Cardiac fibroblast (primary cell): ENCODE measurements around the gene GTF2H1.
"Not testable (repeated sequence)": the region's sequence is repeated elsewhere in the genome, so short reads cannot be mapped to it uniquely, and the experiment has no call there.

ENCODE experiments used
- DNase-seq, 2 donors: peaks; one replicate each; pipeline versions ENCODE4 v3.0.0 to v3.0.0-alpha.2; 2010; ENCODE audit warnings: low read depth in 2 of 2
- H3K4me3 ChIP-seq, 2 donors: replicated peaks in 1 of 2; 1 replicate in 1 of 2; 2 replicates in 1 of 2; pipeline ENCODE4 v1.5.1; 2011; ENCODE audit warnings: low read depth in 2 of 2, low read length in 2 of 2, mild to moderate bottlenecking in 2 of 2, moderate library complexity in 1 of 2
- CTCF ChIP-seq: IDR thresholded peaks from one replicate; pipeline ENCODE4 v1.5.1; 2011; ENCODE audit warnings: low read depth, mild to moderate bottlenecking, low read length, inconsistent platforms

GTF2H1 gene

DNA sequence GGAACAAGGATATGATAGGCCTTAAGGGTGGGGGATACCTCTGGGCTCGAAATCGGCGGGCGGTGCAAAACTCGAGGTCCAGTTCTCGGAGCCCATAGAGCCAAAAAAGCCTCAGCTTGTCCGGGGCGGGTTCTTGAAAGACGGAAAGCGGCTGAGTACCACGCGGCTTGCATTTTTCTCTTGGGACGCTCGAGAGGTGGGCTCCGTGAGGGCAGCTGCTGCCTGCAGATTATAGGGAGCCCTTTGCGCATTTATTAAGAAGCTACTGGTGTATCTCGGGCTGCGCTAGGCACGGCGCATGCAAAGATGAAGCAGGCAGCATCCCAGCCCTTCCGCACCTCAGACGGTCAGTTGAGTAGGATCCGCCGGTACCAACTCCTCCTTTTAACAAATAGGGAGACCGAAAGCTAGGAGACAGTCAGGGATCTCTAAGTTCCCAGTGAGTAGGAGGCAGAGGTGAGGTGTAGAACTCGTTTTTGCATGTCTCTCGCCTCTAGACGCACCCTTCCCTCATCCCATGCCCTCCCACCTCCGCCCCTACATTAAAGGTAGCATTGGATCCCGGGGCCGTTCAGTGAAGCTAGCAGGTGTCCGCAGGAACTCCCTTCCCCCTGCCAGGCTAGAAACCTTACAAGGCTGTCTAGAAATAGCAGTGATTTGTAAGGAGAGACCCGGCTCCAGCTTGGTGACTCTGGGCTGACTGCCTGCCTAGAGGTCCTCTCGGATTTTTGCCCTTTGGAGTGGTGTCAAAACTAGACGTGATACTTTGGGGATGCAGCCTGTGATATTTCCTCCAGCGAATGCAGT lies 72.8 kb downstream of the GTF2H1 start:
- TF ChIP-seq CTCF: no peak
- DNase-seq: peak in 1 of 2 donors; percentile 24
- H3K4me3 ChIP-seq: peak overlapping the region; percentile 78 to 98

DNA sequence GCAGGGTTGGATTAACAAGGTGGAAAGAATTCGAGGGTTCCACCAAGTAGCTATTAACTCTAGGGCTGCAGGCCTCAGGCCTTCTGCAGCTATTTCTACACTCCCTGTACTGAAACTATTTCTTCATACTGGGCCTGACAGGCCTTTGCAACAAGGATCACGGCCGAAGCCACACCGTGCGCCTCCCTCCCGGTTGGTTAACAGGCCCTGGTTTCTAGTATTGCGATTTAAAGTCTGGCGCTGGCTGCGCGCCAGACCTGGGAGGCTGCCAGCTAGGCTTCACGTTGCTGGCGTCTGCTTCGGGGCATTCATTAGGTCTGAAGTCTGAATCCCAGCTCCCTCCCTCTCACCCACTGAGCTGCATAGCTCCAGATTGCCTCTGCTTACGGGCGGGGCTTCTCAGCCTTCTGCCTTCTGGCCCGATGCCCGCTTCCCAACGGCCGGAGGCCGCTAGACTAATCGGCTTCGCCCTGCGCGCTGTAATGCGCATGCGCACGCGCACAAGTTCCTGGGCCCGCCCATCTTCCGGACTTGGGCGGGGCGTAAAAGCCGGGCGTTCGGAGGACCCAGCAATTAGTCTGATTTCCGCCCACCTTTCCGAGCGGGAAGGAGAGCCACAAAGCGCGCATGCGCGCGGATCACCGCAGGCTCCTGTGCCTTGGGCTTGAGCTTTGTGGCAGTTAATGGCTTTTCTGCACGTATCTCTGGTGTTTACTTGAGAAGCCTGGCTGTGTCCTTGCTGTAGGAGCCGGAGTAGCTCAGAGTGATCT lies 73.6 kb downstream of the GTF2H1 start:
- H3K4me3 ChIP-seq: peak overlapping the region; percentile 78 to 98
- peak; percentile 100 for DNase-seq
- no peak for TF ChIP-seq CTCF

GRCh38 chr11:18397921-18398320 lies 75.6 kb downstream of the GTF2H1 start:
- H3K4me3 ChIP-seq: no peak overlapping the region
- no peak for TF ChIP-seq CTCF
- no peak for DNase-seq

GRCh38 chr11:18401077-18401476 lies 78.7 kb downstream of the GTF2H1 start:
- not testable (repeated sequence) for DNase-seq, H3K4me3 ChIP-seq

- no peak for DNase-seq
- H3K4me3 ChIP-seq: no peak overlapping the region
- no peak for TF ChIP-seq CTCF
Observed at GRCh38 chr11:18404062-18404461, 81.7 kb downstream of the GTF2H1 start.

DNA sequence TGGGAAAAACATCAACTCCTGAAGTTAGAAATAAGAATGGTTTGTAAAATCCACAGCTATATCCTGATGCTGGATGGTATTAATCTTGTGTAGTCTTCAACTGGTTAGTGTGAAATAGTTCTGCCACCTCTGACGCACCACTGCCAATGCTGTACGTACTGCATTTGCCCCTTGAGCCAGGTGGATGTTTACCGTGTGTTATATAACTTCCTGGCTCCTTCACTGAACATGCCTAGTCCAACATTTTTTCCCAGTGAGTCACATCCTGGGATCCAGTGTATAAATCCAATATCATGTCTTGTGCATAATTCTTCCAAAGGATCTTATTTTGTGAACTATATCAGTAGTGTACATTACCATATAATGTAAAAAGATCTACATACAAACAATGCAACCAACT lies 85.0 kb downstream of the GTF2H1 start:
- peak in 1 of 2 donors; percentile 36 for DNase-seq

DNA sequence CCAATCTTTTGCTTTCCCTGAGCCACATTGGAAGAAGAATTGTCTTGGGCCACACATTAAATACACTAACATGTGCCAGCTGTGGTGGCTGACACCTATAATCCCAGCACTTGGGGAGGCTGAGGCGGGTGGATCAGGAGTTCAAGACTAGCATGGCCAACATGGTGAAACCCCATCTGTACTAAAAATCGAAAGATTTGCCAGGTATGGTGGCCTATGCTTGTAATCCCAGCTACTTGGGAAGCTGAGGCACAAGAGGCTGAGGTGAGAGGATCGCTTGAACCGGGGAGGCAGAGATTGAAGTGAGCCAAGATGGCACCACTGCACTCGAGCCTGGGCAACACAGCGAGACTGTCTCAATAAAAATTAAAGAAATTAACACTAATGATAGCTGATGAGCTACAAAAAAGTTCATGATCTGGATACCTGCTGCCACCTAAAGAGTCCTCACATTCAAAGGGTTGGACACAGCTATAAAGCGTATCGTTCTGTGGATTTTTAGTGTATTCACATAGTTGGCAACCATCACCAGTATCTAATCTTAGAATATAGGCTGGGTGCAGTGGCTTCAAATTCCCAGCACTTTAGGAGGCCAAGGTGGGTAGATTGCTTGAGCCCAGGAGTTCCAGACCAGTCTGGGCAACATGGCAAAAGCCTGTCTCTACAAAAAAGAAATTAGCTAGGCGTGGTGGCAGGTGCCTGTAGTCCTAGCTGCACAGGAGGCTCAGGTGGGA lies 86.4 kb downstream of the GTF2H1 start:
- DNase-seq: peak; percentile 15 to 35
- no peak overlapping the region for H3K4me3 ChIP-seq

More for the DNA sequence above, 85.0 kb downstream of the GTF2H1 start:
- H3K4me3 ChIP-seq: not testable (repeated sequence)

More for the DNA sequence above, 86.4 kb downstream of the GTF2H1 start:
- no peak for TF ChIP-seq CTCF
